ENCODE results near the gene TEDC1. TPM values are rescaled to one million over a fixed set of nuclear protein-coding genes. Genes with fewer than 3 reads are reported as not detected.

TEDC1 gene
- total RNA-seq, 1 experiment from 2014 or later = 26.2 TPM

GRCh38 chr14:105483300-105484068, 7.6 kb upstream of the TEDC1 start:
- no peaks in the 10 kb centered on the region for H3K79me2 ChIP-seq (ENCODE audit: insufficient read depth, low read length)
- H3K14ac ChIP-seq (ENCODE audit: insufficient read depth, low read length) = peak overlapping the region; percentile 90
- no peak overlapping the region for H2AFZ ChIP-seq (ENCODE audit: low read length)
- peak overlapping the region; percentile 53 for H2BK12ac ChIP-seq (ENCODE audit: insufficient read length, low read depth, low read length)
- H3K9me3 ChIP-seq (ENCODE audit: control insufficient read depth, low read depth, low read length) = no peaks in the 10 kb centered on the region
- Mint-ChIP-seq H3K4me3 (no peak overlapping the region), H3K4me1 (peaks cover 11 to 28% of the 10 kb centered on the region in 2 experiments), H3K27ac (no peak overlapping the region), H3K36me3 (ENCODE audit: insufficient read depth in 1 of 3, low read depth in 3 of 3) (no peaks in the 10 kb centered on the region), H3K9me3 (no peaks in the 10 kb centered on the region), H3K27me3 (ENCODE audit: low read depth) (peaks cover 90% of the 10 kb centered on the region)
- H3K27ac ChIP-seq (ENCODE audit: insufficient read length, low read depth, low read length) = no peak overlapping the region
- no peaks in the 10 kb centered on the region for H4K20me1 ChIP-seq (ENCODE audit: control insufficient read depth, insufficient read depth, insufficient read length)
- no peak overlapping the region for H3K9ac ChIP-seq (ENCODE audit: extremely low read depth, insufficient read length, low read length)
- H3K4ac ChIP-seq (ENCODE audit: low read depth, low read length) = peak overlapping the region; percentile 93
- H3K79me1 ChIP-seq (ENCODE audit: insufficient read depth, low read depth, low read length, poor library complexity, severe bottlenecking) = no peaks in the 10 kb centered on the region
- H2BK20ac ChIP-seq (ENCODE audit: low read depth, low read length, poor library complexity, severe bottlenecking) = no peak overlapping the region
- no peak for DNase-seq
- peaks cover 7% of the 10 kb centered on the region for H3K23me2 ChIP-seq (ENCODE audit: insufficient read length, low read depth, low read length, poor library complexity, severe bottlenecking)
- no peak overlapping the region for H3K23ac ChIP-seq (ENCODE audit: insufficient read length, low read depth, low read length)
- no peak overlapping the region for H2BK5ac ChIP-seq (ENCODE audit: insufficient read length, low read length)
- TF ChIP-seq CTCF (conservative IDR thresholded peaks at IDR 0.05) = no peak
- H3K56ac ChIP-seq (ENCODE audit: insufficient read length, low read depth, low read length) = no peak overlapping the region
- H3K18ac ChIP-seq (ENCODE audit: insufficient read length, low read depth, low read length) = peak overlapping the region; percentile 91
- H2BK15ac ChIP-seq (ENCODE audit: low read depth, low read length) = no peak overlapping the region
- no peak overlapping the region for H2AK5ac ChIP-seq (ENCODE audit: insufficient read length, low read length)
- H3T11ph ChIP-seq (ENCODE audit: low read length) = no peak overlapping the region
- no peaks in the 10 kb centered on the region for H3K4me1 ChIP-seq (ENCODE audit: insufficient read depth, low read length)
- no CpG with 5 or more reads among the region's 18 CpGs for WGBS (ENCODE audit: extremely low coverage, insufficient read length, low lambda C conversion rate)
- no peak overlapping the region for H4K8ac ChIP-seq (replicated peaks; ENCODE audit: insufficient read length, low read depth, low read length)
- H2BK120ac ChIP-seq (ENCODE audit: low read depth, low read length, poor library complexity, severe bottlenecking) = no peak overlapping the region
- peak overlapping the region; percentile 86 for H4K91ac ChIP-seq (ENCODE audit: insufficient read length, low read depth, low read length)
- peaks cover 43% of the 10 kb centered on the region for H3K27me3 ChIP-seq (ENCODE audit: insufficient read depth, low read length)
- no peak overlapping the region for H4K5ac ChIP-seq (ENCODE audit: insufficient read length, low read depth, low read length)
- no peak overlapping the region for H3K4me2 ChIP-seq (ENCODE audit: insufficient read depth, insufficient read length, low read length)

All from H9 (cell line).